GM21447 (cell line): ENCODE results near the gene SERGEF.

Experiments
- ATAC-seq: cut with Tn5 transposase; IDR thresholded peaks from one replicate; pipeline ENCODE4 v1.9.1; 2021; ENCODE audit not compliant: unreplicated experiment

SERGEF gene

GRCh38 chr11:18012906-18013781 is at the start of gene SERGEF:
Gene SERGEF, minus strand, starts transcription at chr11:18013047. Its CDS starts 37 bp downstream, at chr11:18013010.
- peak; percentile 90 for ATAC-seq

GRCh38 chr11:18061351-18061750 is 48.5 kb upstream of the SERGEF start:
- no peak for ATAC-seq

GRCh38 chr11:18056561-18057181 is 43.8 kb upstream of the SERGEF start:
- no peak for ATAC-seq

DNA sequence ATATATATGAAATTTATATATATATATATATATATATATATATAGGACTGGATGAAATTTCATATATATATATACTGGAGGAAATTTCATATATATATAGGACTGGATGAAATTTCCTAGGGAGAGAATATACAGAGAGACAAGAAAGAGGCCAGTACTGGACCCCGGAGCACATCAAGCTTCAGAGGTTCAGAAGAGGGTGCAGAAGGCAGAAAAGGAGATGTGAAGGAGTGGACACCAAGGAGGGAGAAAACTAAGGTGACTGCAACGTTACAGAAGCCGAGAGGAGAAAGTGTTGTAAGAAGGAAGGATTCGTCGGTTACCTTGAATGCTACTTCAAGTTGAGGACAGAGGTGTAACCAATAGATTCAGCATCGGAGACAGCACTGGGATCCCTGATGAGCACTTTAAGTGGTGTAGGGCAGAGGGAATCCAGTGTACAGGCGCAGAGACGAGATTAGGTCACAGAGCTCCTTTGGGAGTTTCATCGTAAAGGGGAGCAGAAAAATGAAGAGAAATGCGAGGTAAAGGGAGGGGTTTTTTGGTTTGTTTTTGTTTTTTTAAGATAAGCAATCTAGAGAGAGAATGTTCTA is 41.8 kb upstream of the SERGEF start:
- ATAC-seq = no peak

DNA sequence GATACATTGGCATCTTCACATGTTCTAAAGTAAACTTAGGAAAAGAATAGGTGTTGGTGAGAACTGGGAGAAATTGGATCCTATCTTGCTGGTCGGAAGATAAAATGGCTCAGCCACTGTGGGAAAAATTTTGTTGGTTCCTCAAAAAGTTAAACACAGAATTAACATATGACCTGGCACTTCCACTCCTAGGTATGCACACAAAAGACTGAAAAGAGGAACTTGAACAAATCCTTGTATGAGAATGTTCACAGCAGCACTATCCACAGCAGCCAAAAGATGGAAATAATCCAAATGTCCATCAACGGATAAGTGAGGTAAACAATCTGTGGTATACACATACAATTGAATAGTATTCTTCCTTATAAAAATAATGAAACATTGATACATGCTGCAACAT is 38.0 kb upstream of the SERGEF start:
- no peak for ATAC-seq

- ATAC-seq = no peak
These were observed 33.4 kb upstream of the SERGEF start, which contains the start of gene TPH1 for GRCh38 chr11:18046116-18046777. Gene TPH1, minus strand, starts transcription at chr11:18046269. Its CDS starts 5,507 bp downstream, at chr11:18040762.

DNA sequence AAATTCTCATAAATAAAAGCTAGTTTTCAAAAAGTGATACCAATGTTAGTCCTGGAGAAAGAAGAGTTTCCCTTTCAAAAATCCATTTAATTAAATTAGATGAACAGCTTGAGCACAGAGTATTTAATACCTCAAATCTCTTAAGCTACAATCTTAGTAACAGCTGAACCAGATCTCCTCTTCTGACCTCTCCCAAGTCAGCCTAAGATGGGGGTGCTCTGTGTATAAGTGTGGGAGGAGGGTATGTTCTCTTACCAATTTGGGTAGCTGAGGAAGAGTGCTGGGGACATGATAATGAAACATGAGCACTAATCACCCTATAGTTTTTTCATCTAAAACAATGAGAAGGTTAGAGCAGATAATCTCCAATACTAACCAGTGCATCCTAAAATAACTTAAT is 23.6 kb upstream of the SERGEF start:
- no peak for ATAC-seq

DNA sequence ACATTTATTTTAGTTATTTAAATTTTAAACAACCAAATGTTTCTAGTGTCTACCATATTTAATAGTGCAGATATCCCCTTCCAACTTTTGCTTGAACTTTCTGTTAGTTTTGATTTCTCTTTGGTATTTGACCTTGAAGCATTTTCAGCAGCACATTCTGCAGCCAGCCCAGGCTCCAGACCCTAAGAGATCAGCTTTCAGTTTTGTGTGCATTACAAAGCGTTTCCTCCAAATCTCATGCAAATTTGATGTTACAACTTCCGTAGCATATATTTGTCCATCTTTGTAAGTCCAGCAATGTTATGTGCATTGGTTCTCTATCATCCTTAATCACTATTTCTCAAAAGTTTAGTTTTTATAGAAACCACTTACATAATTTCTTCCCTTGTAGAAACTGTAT is 14.6 kb upstream of the SERGEF start:
- no peak for ATAC-seq

GRCh38 chr11:18022419-18022818 is 9.6 kb upstream of the SERGEF start:
- ATAC-seq = no peak

- no peak for ATAC-seq
These were observed 6.8 kb upstream of the SERGEF start for GRCh38 chr11:18019650-18020049.

DNA sequence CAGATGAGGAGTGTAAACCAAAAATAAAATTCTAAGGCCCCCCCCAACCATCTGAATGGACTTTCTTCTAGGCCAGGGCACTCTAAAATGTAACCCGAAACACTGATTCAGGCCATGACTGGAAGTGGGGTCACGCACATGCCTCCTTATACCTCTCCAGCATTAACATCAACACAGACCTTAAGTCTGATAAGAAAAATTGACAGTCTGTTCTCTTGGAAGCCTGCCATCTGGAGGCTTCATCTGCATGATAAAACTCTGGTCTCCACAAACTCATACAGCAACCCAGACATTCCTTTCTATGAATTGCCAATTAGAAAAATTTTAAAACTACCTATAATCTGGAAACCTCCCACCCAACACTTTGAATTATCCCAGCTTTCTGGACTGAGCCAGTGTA is 3.9 kb upstream of the SERGEF start:
- ATAC-seq = no peak

DNA sequence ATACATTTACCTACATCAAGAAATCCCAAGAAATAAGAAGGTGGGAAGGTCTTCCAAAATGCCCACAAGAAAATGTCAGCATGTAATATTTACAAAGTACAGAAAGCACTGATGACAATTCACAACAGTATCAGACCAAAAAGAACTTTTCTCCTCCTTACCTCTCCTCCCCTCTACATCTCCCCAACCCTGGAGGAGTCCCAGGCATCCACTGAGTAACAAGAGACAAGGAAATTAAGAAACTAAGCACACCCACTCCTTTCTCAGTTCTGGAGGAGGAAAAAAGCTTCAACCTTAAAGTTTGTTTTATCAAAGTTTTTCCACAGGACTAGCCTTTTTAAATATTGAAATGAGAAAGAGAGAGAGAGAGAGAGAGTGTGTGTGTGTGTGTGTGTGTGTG is 2.0 kb upstream of the SERGEF start:
- ATAC-seq = no peak

DNA sequence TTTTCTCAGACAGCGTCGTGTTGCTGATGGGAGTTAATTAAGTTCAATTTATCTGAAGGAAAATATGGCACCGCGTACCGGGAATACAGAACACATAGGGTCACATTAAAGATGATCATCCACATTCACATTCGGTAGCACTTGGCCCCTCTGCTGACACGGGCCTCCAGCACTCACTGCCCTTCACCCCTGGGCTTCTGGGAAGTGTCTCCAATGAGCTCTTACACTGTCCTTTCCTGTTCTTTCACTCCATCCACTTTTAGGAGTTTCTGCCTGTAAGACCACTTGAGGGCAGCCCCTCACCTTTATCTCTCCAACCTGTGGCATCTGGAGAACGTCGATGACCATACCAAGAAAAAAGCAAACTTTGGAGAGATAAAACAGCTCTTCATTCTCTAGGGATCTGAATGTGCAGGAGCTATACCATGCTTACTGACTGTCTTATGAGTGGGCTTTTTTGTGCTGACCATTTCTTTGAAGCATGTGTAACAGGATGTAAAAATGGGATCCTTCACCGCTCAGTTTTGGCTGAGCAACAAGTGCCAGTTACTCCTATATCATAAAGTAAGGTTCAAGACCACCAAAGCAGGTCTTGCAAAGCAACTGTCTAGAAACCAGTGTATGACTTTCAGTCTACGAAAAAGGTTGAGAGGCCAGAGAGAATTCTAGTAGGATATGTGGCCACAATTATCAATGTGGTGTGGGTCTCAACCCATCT is 1.1 kb upstream of the SERGEF start:
- no peak for ATAC-seq

- ATAC-seq = peak; percentile 7
These were observed 533 bp downstream of the SERGEF start for GRCh38 chr11:18012122-18012905.

- ATAC-seq = no peak
These were observed 1.2 kb downstream of the SERGEF start for GRCh38 chr11:18011633-18012032.

DNA sequence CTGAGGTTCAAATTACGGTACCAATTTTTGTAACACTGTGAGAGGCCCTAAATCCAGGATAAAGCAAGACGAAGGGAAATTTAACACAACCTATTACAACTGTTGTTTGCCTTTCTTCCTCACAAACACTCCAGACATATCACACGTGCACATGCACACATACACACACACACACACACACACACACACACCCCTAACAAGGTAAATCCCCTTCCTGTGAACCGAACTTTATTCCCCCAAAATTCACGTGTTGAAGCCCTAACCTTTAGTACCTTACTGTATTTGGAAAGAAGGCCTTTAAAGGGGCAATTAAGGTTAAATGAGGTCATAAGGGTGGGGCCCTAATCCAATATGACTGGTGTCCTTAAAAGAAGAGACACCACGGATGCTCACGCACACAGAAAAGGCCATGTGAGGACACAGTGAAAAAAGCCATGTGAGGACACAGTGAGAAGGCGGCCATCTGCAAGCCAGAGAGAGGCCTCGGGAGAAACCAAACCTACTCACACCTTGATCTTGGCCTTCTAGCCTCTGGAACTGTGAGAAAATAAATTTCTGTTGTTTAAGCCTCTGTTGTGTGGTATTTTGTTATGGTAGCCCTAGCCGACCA is 1.8 kb downstream of the SERGEF start:
- ATAC-seq = no peak

- ATAC-seq = no peak
These were observed 2.7 kb downstream of the SERGEF start for GRCh38 chr11:18010121-18010670.

GRCh38 chr11:18005376-18006129 is 7.3 kb downstream of the SERGEF start:
- no peak for ATAC-seq

DNA sequence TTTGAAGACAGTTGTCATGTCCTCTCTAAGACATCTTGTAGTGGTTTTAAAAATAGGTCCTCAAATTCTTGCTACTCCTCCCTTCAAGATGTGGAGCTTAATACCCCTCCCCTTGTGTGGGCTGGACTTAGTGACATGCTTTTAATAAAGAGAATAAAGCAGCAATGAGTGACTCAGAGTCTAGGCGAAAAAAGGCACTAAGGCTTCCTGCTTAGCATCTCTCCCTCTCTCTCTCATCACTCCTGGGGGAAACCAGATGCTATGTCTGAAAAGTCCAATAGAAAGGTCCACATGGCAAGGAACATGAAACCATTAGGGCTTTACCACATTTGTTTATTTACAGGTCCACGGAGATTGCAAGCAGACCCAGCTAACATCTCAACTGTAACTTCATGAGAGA is 11.7 kb downstream of the SERGEF start:
- ATAC-seq = peak; percentile 13
